ENCODE measurements around the gene BRME1.
"Not testable (repeated sequence)": the region's sequence is repeated elsewhere in the genome, so short reads cannot be mapped to it uniquely, and the experiment has no call there.

The BRME1 gene

GRCh38 chr19:13926715-13927114, 20.8 kb upstream of the BRME1 start:
- DNase-seq (ENCODE audit: low read depth): no peak

- no peak for DNase-seq (ENCODE audit: low read depth)
Observed at GRCh38 chr19:13926010-13926409, 20.1 kb upstream of the BRME1 start.

- no peak for DNase-seq (ENCODE audit: low read depth)
Observed at GRCh38 chr19:13923194-13923987, 17.5 kb upstream of the BRME1 start.

- DNase-seq (ENCODE audit: low read depth): not testable (repeated sequence)
Observed at GRCh38 chr19:13922118-13922517, 16.2 kb upstream of the BRME1 start.

GRCh38 chr19:13920940-13921747, 15.2 kb upstream of the BRME1 start:
- DNase-seq (ENCODE audit: low read depth): no peak

- no peak for DNase-seq (ENCODE audit: low read depth)
Observed at GRCh38 chr19:13920524-13920923, 14.6 kb upstream of the BRME1 start.

GRCh38 chr19:13918726-13919411, 13.0 kb upstream of the BRME1 start:
- DNase-seq (ENCODE audit: low read depth): no peak

- no peak for DNase-seq (ENCODE audit: low read depth)
Observed at GRCh38 chr19:13917888-13918406, 12.0 kb upstream of the BRME1 start.

GRCh38 chr19:13914777-13915176, 8.9 kb upstream of the BRME1 start:
- no peak for DNase-seq (ENCODE audit: low read depth)

- no peak for DNase-seq (ENCODE audit: low read depth)
Observed at GRCh38 chr19:13913352-13913751, 7.4 kb upstream of the BRME1 start.

GRCh38 chr19:13909430-13909829, 3.5 kb upstream of the BRME1 start:
- DNase-seq (ENCODE audit: low read depth): no peak

- no peak for DNase-seq (ENCODE audit: low read depth)
Observed at GRCh38 chr19:13908674-13909073, 2.8 kb upstream of the BRME1 start.

GRCh38 chr19:13906910-13907309, 993 bp upstream of the BRME1 start:
- DNase-seq (ENCODE audit: low read depth): no peak

- DNase-seq (ENCODE audit: low read depth): no peak
Observed at GRCh38 chr19:13906521-13906904, 596 bp upstream of the BRME1 start.

- DNase-seq (ENCODE audit: low read depth): no peak
Observed at GRCh38 chr19:13902993-13903555, 2.8 kb downstream of the BRME1 start.

GRCh38 chr19:13899912-13900584, 5.9 kb downstream of the BRME1 start:
- DNase-seq (ENCODE audit: low read depth): no peak

- DNase-seq (ENCODE audit: low read depth): no peak
Observed at GRCh38 chr19:13899393-13899792, 6.5 kb downstream of the BRME1 start.

- no peak for DNase-seq (ENCODE audit: low read depth)
Observed at GRCh38 chr19:13896227-13896626, 9.7 kb downstream of the BRME1 start.

- DNase-seq (ENCODE audit: low read depth): no peak
Observed at GRCh38 chr19:13894552-13894951, 11.4 kb downstream of the BRME1 start.

- DNase-seq (ENCODE audit: low read depth): no peak
Observed at GRCh38 chr19:13892870-13893269, 13.0 kb downstream of the BRME1 start.

- DNase-seq (ENCODE audit: low read depth): no peak
Observed at GRCh38 chr19:13890136-13890535, 15.8 kb downstream of the BRME1 start.

- no peak for DNase-seq (ENCODE audit: low read depth)
Observed at GRCh38 chr19:13888281-13888680, 17.6 kb downstream of the BRME1 start.

All from GM04504 (cell line).